Left renal cortex interstitium (tissue), 4 donors: ENCODE measurements around the gene CES1. TPM values are rescaled to one million over a fixed set of nuclear protein-coding genes. Genes with fewer than 3 reads are reported as not detected.
"Not testable (repeated sequence)": the region's sequence is repeated elsewhere in the genome, so short reads cannot be mapped to it uniquely, and the experiment has no call there.

Experiments
- DNase-seq, 4 donors: peaks; one replicate each; pipeline ENCODE4 v3.0.0-alpha.2; 2013; ENCODE audit warnings: low read depth in 4 of 4, low spot score in 2 of 4, missing footprints in 1 of 4
- polyA plus RNA-seq, 4 donors: library from polyadenylated mRNA; unstranded; fragments of 120-200 nt; gene quantifications; one replicate each; pipeline ENCODE4 v1.2.1, GENCODE V29; 2013; ENCODE audit not compliant: insufficient read length in 4 of 4

The CES1 gene
- polyA plus RNA-seq, 4 donors: 0.51 to 17.4 (median 2.8) TPM

GRCh38 chr16:55832425-55832772, 497 bp downstream of the CES1 start:
- DNase-seq: no peak

- DNase-seq: no peak
Observed at GRCh38 chr16:55830658-55831294, 2.1 kb downstream of the CES1 start.

GRCh38 chr16:55829232-55829631, 3.7 kb downstream of the CES1 start:
- DNase-seq: not testable (repeated sequence)

- DNase-seq: no peak
Observed at GRCh38 chr16:55828680-55829079, 4.2 kb downstream of the CES1 start.

GRCh38 chr16:55825115-55825728, 7.7 kb downstream of the CES1 start:
- no peak for DNase-seq

- DNase-seq: no peak
Observed at GRCh38 chr16:55824473-55825000, 8.4 kb downstream of the CES1 start.

- no peak for DNase-seq
Observed at GRCh38 chr16:55822280-55822810, 10.6 kb downstream of the CES1 start.

- no peak for DNase-seq
Observed at GRCh38 chr16:55821210-55821609, 11.7 kb downstream of the CES1 start.

GRCh38 chr16:55820615-55821014, 12.3 kb downstream of the CES1 start:
- no peak for DNase-seq

- DNase-seq: no peak
Observed at GRCh38 chr16:55817236-55817912, 15.5 kb downstream of the CES1 start.

GRCh38 chr16:55816222-55816621, 16.7 kb downstream of the CES1 start:
- not testable (repeated sequence) for DNase-seq

GRCh38 chr16:55815320-55815719, 17.6 kb downstream of the CES1 start:
- no peak for DNase-seq

GRCh38 chr16:55814174-55814573, 18.7 kb downstream of the CES1 start:
- not testable (repeated sequence) for DNase-seq

GRCh38 chr16:55813730-55814129, 19.2 kb downstream of the CES1 start:
- DNase-seq: not testable (repeated sequence)

GRCh38 chr16:55812951-55813350, 19.9 kb downstream of the CES1 start:
- no peak for DNase-seq

GRCh38 chr16:55811811-55812210, 21.1 kb downstream of the CES1 start:
- DNase-seq: no peak

GRCh38 chr16:55810451-55810961, 22.4 kb downstream of the CES1 start:
- no peak for DNase-seq

GRCh38 chr16:55809851-55810250, 23.0 kb downstream of the CES1 start:
- DNase-seq: no peak

GRCh38 chr16:55809386-55809785, 23.5 kb downstream of the CES1 start:
- DNase-seq: no peak

- DNase-seq: not testable (repeated sequence)
Observed at GRCh38 chr16:55808286-55808685, 24.6 kb downstream of the CES1 start.

GRCh38 chr16:55805104-55805503, 27.8 kb downstream of the CES1 start:
- not testable (repeated sequence) for DNase-seq
